PFSK-1 (cell line): ENCODE results near the gene MLST8.

Experiments used
- FOXP2 ChIP-seq: optimal IDR thresholded peaks from 2 replicates; pipeline ENCODE3; 2011; ENCODE audit warnings: borderline replicate concordance, control low read depth, inconsistent platforms; ENCODE audit not compliant: insufficient read depth; ENCODE audit errors: extremely low read length, extremely low read depth
- POLR2AphosphoS5 ChIP-seq: IDR thresholded peaks from 2 replicates; pipeline ENCODE4 v1.6.1; 2012; ENCODE audit warnings: low read depth, mild to moderate bottlenecking, control low read depth, low read length, moderate library complexity
- REST ChIP-seq, 2 experiments: IDR thresholded peaks; 2 replicates each; pipeline versions ENCODE4 v1.6.1 to v1.8.0; 2011 to 2012; ENCODE audit warnings: low read depth in 2 of 2, low read length in 2 of 2, control low read depth in 1 of 2, inconsistent platforms in 1 of 2, mild to moderate bottlenecking in 1 of 2, moderate library complexity in 1 of 2; ENCODE audit not compliant: insufficient read depth in 1 of 2
- SIN3A ChIP-seq: IDR thresholded peaks from 2 replicates; pipeline ENCODE4 v1.6.1; 2012; ENCODE audit warnings: mild to moderate bottlenecking, low read length, moderate library complexity, borderline replicate concordance; ENCODE audit not compliant: insufficient read depth
- TAF1 ChIP-seq: IDR thresholded peaks from 2 replicates; pipeline ENCODE4 v1.6.1; 2012; ENCODE audit warnings: low read length, control low read depth, borderline replicate concordance; ENCODE audit not compliant: insufficient read depth

MLST8 gene

GRCh38 chr16:2235695-2236336 is 30.6 kb downstream of the MLST8 start:
- TF ChIP-seq TAF1, result no peak
- peak; percentile 55 for TF ChIP-seq POLR2AphosphoS5

GRCh38 chr16:2236337-2237101 is 31.3 kb downstream of the MLST8 start, which contains the start of gene DNASE1L2:
DNASE1L2 (plus strand) TSS chr16:2236444; CDS start chr16:2236817, 373 bp downstream.
- TF ChIP-seq FOXP2 (no peak), REST (IDR thresholded peaks at IDR 0.05; ENCODE audit: insufficient read depth in 1 of 2, low read depth in 2 of 2, low read length in 2 of 2) (no peak), TAF1 (no peak), POLR2AphosphoS5 (no peak)

- TF ChIP-seq TAF1 (no peak), FOXP2 (no peak), POLR2AphosphoS5 (no peak), SIN3A (no peak), REST (IDR thresholded peaks at IDR 0.05; ENCODE audit: insufficient read depth in 1 of 2, low read depth in 2 of 2, low read length in 2 of 2) (no peak)
Measured at GRCh38 chr16:2237102-2237482, 31.8 kb downstream of the MLST8 start.

- TF ChIP-seq POLR2AphosphoS5, result 0 out of 2 replicates have a peak, but pooled peaks have one; percentile 8
- TF ChIP-seq REST (IDR thresholded peaks at IDR 0.05; ENCODE audit: insufficient read depth in 1 of 2, low read depth in 2 of 2, low read length in 2 of 2), result no peak
Measured at GRCh38 chr16:2237493-2238149, 32.4 kb downstream of the MLST8 start.

- no peak for TF ChIP-seq FOXP2
- TF ChIP-seq POLR2AphosphoS5, result peak; percentile 3; the same call in 1 of the 2 replicates
Measured at GRCh38 chr16:2238150-2238837, 33.0 kb downstream of the MLST8 start.

GRCh38 chr16:2238838-2239675 is 33.8 kb downstream of the MLST8 start:
- no peak for TF ChIP-seq TAF1
- TF ChIP-seq REST (IDR thresholded peaks at IDR 0.05; ENCODE audit: insufficient read depth in 1 of 2, low read depth in 2 of 2, low read length in 2 of 2), result no peak
- no peak; the same call in 1 of the 2 replicates for TF ChIP-seq POLR2AphosphoS5
- no peak for TF ChIP-seq SIN3A
